Measurements from ENCODE around the gene SNCAIP.

DNA sequence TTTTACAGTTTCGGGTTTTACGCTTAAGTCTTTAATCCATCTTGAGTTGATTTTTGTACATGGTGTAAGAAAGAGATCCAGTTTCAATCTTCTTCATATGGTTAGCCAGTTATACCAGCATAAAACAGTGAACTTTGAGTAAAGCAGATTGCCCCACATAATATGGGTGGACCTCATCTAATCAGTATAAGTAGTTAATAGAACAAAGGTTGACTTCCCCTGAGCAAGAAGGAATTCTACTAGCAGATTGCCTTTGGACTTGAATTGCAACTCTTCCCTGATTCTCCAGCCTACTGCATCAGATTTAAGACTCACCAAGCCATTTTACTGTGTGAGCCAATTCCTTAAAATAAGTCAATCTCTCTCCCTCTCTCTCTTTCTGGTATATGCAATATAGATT is 173.2 kb downstream of the SNCAIP start:
- no peak for TF ChIP-seq EZH2phosphoT487 (conservative IDR thresholded peaks at IDR 0.05; ENCODE audit: low read length)
- TF ChIP-seq, protein P1, sequence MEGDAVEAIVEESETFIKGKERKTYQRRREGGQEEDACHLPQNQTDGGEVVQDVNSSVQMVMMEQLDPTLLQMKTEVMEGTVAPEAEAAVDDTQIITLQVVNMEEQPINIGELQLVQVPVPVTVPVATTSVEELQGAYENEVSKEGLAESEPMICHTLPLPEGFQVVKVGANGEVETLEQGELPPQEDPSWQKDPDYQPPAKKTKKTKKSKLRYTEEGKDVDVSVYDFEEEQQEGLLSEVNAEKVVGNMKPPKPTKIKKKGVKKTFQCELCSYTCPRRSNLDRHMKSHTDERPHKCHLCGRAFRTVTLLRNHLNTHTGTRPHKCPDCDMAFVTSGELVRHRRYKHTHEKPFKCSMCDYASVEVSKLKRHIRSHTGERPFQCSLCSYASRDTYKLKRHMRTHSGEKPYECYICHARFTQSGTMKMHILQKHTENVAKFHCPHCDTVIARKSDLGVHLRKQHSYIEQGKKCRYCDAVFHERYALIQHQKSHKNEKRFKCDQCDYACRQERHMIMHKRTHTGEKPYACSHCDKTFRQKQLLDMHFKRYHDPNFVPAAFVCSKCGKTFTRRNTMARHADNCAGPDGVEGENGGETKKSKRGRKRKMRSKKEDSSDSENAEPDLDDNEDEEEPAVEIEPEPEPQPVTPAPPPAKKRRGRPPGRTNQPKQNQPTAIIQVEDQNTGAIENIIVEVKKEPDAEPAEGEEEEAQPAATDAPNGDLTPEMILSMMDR (IDR thresholded peaks at IDR 0.05; ENCODE audit: insufficient read depth, low read length, poor library complexity, severe bottlenecking) = no peak
